Measurements from ENCODE around the gene QRICH1.

DNA sequence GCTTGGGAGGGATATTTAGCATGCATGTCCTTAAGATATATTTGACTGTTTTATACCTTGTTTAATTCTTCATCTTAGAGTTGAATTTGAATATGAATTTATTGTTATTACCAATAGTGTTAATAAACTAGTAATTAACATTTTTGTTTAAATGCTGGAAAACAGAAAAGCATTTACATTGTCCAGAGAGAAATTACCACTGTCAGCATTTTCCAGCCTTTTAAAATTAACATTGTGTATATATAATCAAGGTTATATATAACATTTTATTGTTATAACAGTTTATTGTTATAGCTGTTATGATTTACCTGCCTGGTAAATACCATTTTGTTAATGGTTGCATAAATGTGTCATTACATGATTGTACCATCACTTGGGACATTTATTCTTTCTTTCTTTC, 111.9 kb downstream of the QRICH1 start:
- TF ChIP-seq, protein P1, sequence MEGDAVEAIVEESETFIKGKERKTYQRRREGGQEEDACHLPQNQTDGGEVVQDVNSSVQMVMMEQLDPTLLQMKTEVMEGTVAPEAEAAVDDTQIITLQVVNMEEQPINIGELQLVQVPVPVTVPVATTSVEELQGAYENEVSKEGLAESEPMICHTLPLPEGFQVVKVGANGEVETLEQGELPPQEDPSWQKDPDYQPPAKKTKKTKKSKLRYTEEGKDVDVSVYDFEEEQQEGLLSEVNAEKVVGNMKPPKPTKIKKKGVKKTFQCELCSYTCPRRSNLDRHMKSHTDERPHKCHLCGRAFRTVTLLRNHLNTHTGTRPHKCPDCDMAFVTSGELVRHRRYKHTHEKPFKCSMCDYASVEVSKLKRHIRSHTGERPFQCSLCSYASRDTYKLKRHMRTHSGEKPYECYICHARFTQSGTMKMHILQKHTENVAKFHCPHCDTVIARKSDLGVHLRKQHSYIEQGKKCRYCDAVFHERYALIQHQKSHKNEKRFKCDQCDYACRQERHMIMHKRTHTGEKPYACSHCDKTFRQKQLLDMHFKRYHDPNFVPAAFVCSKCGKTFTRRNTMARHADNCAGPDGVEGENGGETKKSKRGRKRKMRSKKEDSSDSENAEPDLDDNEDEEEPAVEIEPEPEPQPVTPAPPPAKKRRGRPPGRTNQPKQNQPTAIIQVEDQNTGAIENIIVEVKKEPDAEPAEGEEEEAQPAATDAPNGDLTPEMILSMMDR (IDR thresholded peaks at IDR 0.05 in 4 of 5, conservative IDR thresholded peaks at IDR 0.05 in 1 of 5): no peak
- TF ChIP-seq POLR2A (IDR thresholded peaks at IDR 0.05): no peak

Measured in gastrocnemius medialis (tissue), 4 donors.